SU-DHL-6 (cell line): ENCODE results near the gene PIERCE2.
A peak's percentile ranks its signal among the peaks of the same experiment; 100 is the strongest.
"Not testable (repeated sequence)": the region's sequence is repeated elsewhere in the genome, so short reads cannot be mapped to it uniquely, and the experiment has no call there.

Source experiments
- H2AFZ ChIP-seq: fragments of 200-600 bp; sonication (generic); 2 replicates; pipeline ENCODE4 v1.6.1; 2014; ENCODE audit warnings: low read depth, mild to moderate bottlenecking, moderate library complexity, mixed read lengths, antibody characterized with exemption, low read length; ENCODE audit not compliant: severe bottlenecking
- H3F3A ChIP-seq: fragments of 200-600 bp; shearing (Covaris generic); 2 replicates; pipeline ENCODE4 v1.6.0; 2016; ENCODE audit warnings: antibody characterized with exemption, mild to moderate bottlenecking; ENCODE audit not compliant: insufficient read depth
- H3K27ac ChIP-seq: fragments of 200-600 bp; sonication (generic); 2 replicates; pipeline ENCODE4 v1.5.1; 2016; ENCODE audit warnings: low read depth, mild to moderate bottlenecking, low read length, moderate library complexity, mixed read lengths
- H3K27me3 ChIP-seq: fragments of 200-600 bp; sonication (generic), shearing (Covaris generic); 2 replicates; pipeline ENCODE4 v1.6.0; 2014; ENCODE audit warnings: mild to moderate bottlenecking, low read length
- H3K36me3 ChIP-seq: fragments of 200-600 bp; sonication (generic); 2 replicates; pipeline ENCODE4 v1.6.1; 2014; ENCODE audit warnings: mild to moderate bottlenecking, low read length, mixed read lengths
- H3K4me2 ChIP-seq: fragments of 300-600, 200-600 bp; shearing (Covaris generic), sonication (generic); 2 replicates; pipeline ENCODE4 v1.6.0; 2014; ENCODE audit warnings: low read length, low read depth, mild to moderate bottlenecking; ENCODE audit not compliant: poor library complexity, severe bottlenecking
- H3K4me3 ChIP-seq: fragments of 200-600 bp; sonication (generic); 2 replicates; pipeline ENCODE4 v1.5.1; 2014; ENCODE audit warnings: antibody characterized with exemption, low read length, mild to moderate bottlenecking, mixed read lengths; ENCODE audit not compliant: insufficient read depth, poor library complexity, severe bottlenecking
- H3K79me2 ChIP-seq: fragments of 200-600 bp; sonication (generic); 2 replicates; pipeline ENCODE4 v1.6.1; 2014; ENCODE audit warnings: mild to moderate bottlenecking, low read length, moderate library complexity; ENCODE audit not compliant: insufficient read depth
- H3K9ac ChIP-seq: fragments of 200-600 bp; sonication (generic); 2 replicates; pipeline ENCODE4 v1.7.0; 2014; ENCODE audit warnings: mild to moderate bottlenecking, low read length
- H3K9me2 ChIP-seq: fragments of 200-600 bp; sonication (generic); replicated peaks from 2 replicates; pipeline ENCODE4 v1.6.1; 2014; ENCODE audit warnings: low read length; ENCODE audit not compliant: insufficient read depth
- H3K9me3 ChIP-seq: fragments of 200-600 bp; sonication (generic); 2 replicates; pipeline ENCODE4 v1.6.1; 2014; ENCODE audit warnings: low read length, mixed read lengths; ENCODE audit not compliant: insufficient read depth
- H4K20me1 ChIP-seq: fragments of 200-600 bp; sonication (generic); 2 replicates; pipeline ENCODE4 v1.6.1; 2014; ENCODE audit warnings: low read depth, mild to moderate bottlenecking, antibody characterized with exemption, low read length, moderate library complexity, mixed read lengths
- CTCF ChIP-seq: fragments of 200-600 bp; sonication (generic); IDR thresholded peaks from one replicate; pipeline ENCODE4 v1.5.1; 2017; ENCODE audit warnings: antibody characterized with exemption, mild to moderate bottlenecking, low read length, moderate library complexity; ENCODE audit not compliant: insufficient read depth, poor library complexity, severe bottlenecking
- EZH2phosphoT487 ChIP-seq: fragments of 200-600 bp; sonication (generic), shearing (Covaris generic); conservative IDR thresholded peaks from 2 replicates; pipeline ENCODE4 v1.6.1; 2018; ENCODE audit warnings: mild to moderate bottlenecking, antibody characterized with exemption, low read length, moderate library complexity, mixed read lengths

Gene PIERCE2

DNA sequence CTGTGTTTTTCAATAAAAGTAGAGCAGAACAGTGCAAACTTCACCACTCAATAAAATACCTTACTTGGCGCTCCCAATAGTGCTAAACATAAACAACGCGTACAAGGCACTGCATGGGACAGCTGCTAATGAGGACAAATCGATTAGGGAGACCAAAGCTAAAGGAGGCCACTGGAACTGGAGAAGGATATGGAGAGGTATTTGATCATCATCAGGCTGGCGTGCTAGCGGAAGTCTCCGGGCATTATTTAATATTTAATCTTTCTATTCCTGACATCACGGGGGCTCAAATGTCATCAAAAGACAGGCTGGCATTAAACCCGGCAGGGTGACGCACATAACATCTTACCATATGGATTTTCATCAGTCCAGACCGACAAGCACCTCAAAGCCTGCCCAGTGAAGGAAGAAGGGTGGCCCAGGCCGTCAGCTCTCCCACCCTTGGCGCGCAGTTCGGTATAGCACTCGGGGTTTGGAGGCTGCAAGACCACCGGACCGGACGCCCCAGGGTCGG is 740 bp upstream of the PIERCE2 start:
- Histone ChIP-seq H3K27me3 (no peaks in the 10 kb centered on the region), H3K79me2 (no peaks in the 10 kb centered on the region), H3F3A (no peaks in the 10 kb centered on the region), H2AFZ (peak overlapping the region; percentile 94), H3K36me3 (no peaks in the 10 kb centered on the region), H3K4me2 (peak overlapping the region; percentile 75), H3K9me3 (no peaks in the 10 kb centered on the region), H3K4me3 (peak overlapping the region; percentile 82), H4K20me1 (no peaks in the 10 kb centered on the region), H3K9ac (peak overlapping the region; percentile 68), H3K9me2 (no peaks in the 10 kb centered on the region), H3K27ac (peak overlapping the region; percentile 35)
- TF ChIP-seq CTCF = no peak
- no peak for TF ChIP-seq EZH2phosphoT487

GRCh38 chr15:55408976-55409375 is 681 bp downstream of the PIERCE2 start:
- H3K36me3 ChIP-seq, H3K27ac ChIP-seq, H3K79me2 ChIP-seq, H4K20me1 ChIP-seq, H3F3A ChIP-seq, H3K9me2 ChIP-seq, H3K27me3 ChIP-seq, H3K9me3 ChIP-seq: not testable (repeated sequence)
- peak overlapping the region; percentile 75 for H3K4me2 ChIP-seq
- peak overlapping the region; percentile 83 for H2AFZ ChIP-seq
- peak overlapping the region; percentile 82 for H3K4me3 ChIP-seq
- peak overlapping the region; percentile 68 for H3K9ac ChIP-seq

GRCh38 chr15:55417678-55418077 is 9.4 kb downstream of the PIERCE2 start:
- H3K27me3 ChIP-seq, H3K9me3 ChIP-seq, H3K27ac ChIP-seq, H3F3A ChIP-seq, H2AFZ ChIP-seq, H3K9ac ChIP-seq, H3K9me2 ChIP-seq, H3K36me3 ChIP-seq, H4K20me1 ChIP-seq, H3K4me3 ChIP-seq, H3K79me2 ChIP-seq, H3K4me2 ChIP-seq: not testable (repeated sequence)

DNA sequence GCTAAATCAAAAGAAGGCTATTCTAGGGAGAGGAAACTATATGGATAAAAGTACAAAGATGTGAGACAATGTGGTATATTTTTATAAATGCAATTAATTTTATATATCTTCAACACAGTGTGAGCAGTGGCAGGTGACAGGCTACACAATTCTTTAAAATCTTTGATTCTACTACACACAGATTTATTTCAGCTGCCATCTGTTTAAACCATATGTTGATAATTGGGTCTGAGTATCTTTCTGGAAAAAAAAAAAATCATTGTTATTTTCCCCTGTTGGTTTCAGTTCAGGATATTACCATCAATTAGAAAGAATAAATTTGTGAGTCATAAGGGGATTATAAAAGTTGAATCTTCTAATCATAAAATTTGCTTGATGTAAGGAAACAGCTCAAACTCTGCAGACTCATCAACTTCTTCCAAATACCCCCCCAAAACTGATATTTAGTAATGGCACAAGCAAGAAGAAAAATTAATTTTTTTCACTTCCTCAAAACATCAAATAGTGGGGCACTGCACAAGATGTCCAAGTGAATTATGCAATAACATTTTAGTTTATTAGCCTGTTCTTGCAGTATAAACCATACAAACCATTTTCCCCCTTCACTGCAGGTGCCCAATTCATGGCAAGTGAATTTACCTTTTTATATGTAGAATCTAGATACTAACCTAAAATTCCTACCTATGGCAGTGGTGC is 12.0 kb downstream of the PIERCE2 start:
- Histone ChIP-seq H4K20me1 (no peaks in the 10 kb centered on the region), H3K27me3 (no peaks in the 10 kb centered on the region), H3K79me2 (no peaks in the 10 kb centered on the region), H3K9me3 (no peaks in the 10 kb centered on the region), H2AFZ (no peak overlapping the region), H3K36me3 (no peaks in the 10 kb centered on the region), H3F3A (no peaks in the 10 kb centered on the region), H3K4me2 (no peak overlapping the region), H3K4me3 (no peak overlapping the region), H3K9ac (no peak overlapping the region), H3K9me2 (no peaks in the 10 kb centered on the region), H3K27ac (no peak overlapping the region)
- no peak for TF ChIP-seq EZH2phosphoT487
- no peak for TF ChIP-seq CTCF
